NCI-H526 (cell line): ENCODE measurements around the gene TFB2M.
A peak's percentile ranks its signal among the peaks of the same experiment; 100 is the strongest.
"Not testable (repeated sequence)": the region's sequence is repeated elsewhere in the genome, so short reads cannot be mapped to it uniquely, and the experiment has no call there.

Experiments
- DNase-seq, 2 experiments: peaks; one replicate each; lab custom pipeline; 2025; lab: John Stamatoyannopoulos, UW

Gene TFB2M

DNA sequence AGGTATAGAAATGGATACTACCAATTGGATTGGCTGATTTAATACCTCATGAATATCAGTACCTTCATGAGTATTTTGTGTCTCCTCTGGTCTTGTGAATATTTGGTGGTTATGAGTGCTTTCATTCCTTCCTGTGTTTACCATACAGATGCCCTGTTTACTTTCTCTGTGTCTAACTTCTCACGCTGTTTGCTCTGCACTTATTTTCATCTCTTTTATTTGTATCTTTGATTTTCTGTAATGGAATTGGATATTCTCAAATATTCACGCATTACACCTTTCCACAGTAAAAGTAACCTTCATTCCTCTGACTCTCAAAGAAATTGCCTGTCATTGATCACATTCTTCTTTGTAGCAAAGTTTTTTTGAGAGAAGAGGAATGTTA lies 17.0 kb upstream of the TFB2M start:
- no peak for DNase-seq

GRCh38 chr1:246582301-246583055 lies 16.4 kb upstream of the TFB2M start:
- no peak for DNase-seq

DNA sequence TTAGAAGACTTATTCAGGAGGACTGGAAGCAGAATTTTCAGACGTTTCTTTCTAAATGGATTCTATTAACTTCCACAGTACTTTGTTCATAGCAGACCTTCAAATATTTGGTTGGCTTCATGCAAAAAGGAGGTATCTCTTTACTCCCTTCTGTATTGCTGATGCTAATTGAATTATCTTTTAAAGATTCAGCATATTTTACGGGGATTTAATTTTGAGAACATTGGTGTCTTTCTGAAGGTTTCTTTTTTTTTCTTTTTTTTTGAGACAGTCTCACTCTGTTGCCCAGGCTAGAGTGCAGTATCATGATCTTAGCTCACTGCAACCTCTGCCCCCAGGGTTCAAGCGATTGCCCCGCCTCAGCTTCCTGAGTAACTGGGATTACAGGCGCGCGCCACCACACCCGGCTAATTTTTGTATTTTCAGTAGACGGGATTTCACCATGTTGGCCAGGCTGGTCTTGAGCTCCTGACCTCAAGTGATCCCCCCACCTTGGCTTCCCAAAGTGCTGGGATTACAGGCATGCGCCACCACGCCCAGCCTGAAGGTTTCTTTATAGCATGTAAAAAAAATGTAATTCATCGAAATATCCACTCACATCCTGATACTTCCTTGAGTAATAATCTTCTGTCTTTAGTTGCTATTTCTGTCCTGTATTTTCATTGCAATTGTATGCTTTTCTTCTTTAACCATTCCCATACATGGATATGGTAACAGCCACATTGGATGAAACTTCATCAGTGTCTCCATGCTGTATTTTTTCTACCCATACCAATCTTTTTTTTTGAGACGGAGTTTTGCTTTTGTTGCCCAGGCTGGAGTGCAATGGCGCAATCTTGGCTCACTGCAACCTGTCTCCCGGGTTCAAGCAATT lies 14.7 kb upstream of the TFB2M start:
- DNase-seq, result no peak

- DNase-seq, result no peak
Measured at GRCh38 chr1:246579818-246580217, 13.8 kb upstream of the TFB2M start.

DNA sequence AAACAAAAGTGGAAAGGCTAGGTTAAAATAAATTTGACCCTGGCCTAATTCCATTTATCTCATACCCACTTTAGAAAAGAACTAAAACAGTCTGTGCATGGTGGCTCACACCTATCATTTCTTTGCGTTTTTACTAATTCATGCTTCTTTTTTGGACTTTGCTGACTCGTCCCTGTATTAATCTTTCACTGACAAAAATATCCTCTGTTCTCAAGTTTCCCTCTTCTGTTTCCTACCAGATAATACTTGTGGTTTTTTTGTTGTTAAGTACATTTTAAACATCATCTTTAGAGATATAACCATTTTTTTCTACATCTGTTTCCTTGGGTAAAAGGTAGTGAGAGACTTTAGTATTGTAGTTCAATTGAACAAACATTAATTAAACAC lies 11.7 kb upstream of the TFB2M start:
- no peak for DNase-seq

DNA sequence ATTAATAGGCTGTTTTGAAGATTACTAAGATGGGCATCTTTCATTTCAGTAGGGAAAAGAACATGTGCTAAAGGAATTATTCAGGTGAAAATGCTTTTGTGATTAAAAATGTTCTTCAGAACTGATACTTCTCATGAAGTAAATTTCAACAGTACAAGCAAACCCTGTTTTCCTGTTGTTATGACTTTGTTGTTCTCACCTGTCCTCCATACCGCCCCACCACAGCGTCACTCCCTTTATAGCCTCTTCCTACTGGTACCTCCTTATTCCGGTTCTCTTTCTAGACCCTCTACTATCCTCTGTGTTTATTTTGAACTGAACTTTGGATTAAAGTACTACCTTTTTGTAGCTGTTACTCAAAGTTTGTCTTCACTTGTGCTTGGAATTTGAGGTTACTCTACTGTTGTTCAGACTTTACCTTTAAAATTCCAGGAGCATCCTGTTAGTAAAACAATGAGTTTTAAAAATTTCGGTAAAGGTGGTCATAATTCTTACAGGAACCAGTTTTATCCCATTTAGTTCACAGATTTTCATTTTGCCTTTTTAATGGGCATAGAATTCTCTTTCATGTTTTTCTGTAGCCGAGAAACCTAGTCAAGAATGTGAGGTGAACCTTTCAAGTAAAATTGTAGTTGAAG lies 11.1 kb upstream of the TFB2M start:
- DNase-seq, result no peak

DNA sequence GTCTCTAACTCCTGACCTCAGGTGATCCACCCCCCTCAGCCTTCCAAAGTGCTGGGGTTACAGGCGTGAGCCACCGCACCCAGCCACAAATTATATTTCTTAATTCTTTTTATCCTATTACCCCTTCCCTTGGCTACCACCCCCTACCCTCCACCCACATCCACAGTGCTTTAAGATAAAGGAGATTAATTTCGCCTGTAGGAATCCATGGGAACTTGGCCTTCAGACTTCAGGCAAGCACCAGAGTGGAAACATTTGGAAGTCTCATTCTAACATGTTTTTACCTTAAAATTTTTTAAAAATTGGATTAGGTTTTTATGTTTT lies 10.6 kb upstream of the TFB2M start:
- DNase-seq, result no peak

GRCh38 chr1:246573491-246573890 lies 7.4 kb upstream of the TFB2M start:
- no peak for DNase-seq

GRCh38 chr1:246572785-246573184 lies 6.7 kb upstream of the TFB2M start:
- no peak for DNase-seq

GRCh38 chr1:246571953-246572352 lies 5.9 kb upstream of the TFB2M start:
- no peak for DNase-seq

DNA sequence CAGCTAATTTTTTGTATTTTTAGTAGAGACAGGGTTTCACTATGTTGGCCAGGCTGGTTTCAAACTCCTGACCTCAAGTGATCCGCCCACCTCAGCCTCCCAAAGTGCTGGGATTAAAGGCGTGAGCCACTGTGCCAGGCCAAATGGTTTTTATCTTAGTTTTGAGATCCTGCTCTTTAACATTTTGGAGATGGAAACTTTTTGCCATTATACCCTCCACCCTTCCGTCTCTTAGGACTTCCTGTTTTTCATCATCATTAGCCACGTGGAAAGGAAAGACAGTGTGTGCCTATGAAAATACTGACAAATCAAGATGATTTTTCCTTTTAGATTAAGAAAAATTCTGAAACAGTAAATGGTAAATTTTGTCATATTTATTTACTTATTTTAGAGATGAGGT lies 5.2 kb upstream of the TFB2M start:
- DNase-seq, result not testable (repeated sequence)

DNA sequence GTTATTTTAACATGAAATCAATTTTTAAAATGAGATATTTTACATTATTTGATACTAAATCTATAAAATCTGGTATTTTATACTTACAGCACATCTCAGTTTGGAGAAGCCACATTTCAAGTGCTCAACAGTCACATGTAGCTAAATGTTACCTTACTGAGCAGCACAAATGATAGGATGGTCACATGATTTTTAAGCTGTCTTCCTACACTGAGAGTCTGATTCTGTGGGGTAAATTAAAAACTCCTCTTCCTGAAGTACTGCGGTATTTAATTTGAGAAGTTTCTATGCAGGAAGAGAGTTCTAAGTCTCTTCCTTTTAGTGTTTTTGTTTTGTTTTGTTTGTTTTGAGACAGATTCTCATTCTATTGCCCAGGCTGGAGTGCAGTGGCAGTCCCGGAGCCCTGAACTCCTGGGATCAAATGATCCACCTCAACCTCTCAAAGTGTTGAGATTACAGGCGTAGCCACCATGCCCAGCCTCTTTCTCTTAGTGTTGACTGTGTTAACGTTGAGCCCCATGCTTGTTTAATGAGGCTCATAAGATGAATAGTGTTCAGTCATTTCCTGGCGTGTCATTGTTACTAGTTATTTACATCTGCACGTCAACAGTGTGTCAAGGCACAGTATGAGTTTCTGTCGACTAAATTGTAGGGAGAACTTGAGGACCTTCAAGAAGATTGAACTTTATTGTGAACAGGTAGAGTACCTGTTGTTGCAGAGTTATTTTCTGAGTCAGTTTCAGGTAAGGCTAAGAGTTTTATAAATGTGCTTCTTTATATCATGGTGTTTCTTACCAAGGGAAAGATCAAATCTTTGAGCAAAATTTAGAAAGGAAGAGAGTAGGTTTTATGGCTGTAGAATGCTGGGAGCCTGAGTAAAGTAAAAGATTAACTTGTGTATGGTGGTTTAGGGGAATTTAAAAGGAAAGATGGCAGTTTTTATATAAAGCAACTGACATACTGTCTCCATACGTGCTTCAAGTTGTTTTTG lies 3.5 kb upstream of the TFB2M start:
- no peak for DNase-seq

DNA sequence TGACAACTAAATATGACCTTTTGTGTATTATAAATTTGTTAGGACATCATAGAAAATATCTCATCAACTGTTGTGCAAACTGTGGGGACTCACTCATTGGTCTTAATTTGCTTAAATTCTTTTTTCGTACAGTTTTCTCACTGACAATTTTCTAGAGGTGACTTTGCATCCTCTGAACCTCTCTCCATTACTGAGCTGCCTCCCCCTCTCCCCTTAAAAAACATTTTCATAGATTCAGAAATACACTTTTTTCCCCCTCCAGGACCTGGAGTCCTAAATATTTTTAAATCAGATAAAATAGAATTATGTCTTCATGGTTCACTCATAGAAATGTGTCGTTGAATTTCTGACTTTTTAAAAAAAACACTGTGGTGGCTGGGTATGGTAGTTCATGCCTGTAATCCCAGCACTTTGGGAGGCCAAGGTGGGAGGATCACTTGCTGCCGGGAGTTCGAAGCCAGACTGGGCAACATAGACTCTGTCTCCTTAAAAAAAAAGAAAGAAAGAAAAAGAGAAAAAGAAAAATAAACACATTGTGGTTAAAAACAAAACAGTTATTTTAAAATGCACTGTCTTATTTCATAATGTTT lies 1.7 kb upstream of the TFB2M start:
- no peak for DNase-seq

DNA sequence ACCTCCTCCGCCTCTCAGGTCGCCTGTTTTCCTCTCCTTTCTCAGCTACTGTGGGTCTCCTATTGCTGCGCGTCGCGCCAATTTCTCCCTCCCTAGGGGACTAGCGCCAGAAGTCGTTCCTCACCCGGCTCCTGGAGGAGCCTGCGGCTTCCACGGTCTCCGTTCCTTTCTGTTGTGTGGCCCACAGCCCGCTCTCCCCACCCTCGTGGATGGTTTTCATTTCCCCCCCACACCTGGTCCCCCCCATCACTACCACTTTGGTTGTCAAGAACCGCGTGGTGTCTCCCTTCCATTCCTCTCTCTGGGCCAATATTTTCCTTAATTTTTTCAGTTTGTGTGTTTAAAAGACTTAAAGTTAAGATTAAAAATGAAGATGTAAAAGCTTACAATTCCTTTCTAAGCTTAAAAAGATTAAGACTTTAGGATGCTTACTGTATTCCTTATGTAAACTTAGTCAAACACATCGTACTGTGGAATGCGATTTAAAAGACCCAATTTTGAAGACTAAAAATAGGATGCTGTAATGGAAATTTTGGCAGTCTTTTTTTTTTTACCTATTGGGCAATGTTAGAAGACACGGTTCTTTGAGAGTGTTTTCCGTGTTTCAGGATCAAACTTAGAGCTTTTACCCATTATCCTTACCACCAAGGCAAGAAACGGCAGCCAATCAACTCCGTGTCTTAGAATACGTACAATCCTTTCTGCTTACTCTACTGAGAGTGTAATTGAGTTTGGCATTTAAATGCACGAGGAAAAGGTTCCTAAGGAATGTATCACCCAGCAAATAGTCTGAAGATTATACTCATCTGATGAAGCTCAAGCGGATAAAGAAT lies 968 bp upstream of the TFB2M start:
- peak in 1 of 2 experiments; percentile 58 for DNase-seq

GRCh38 chr1:246565751-246566127 lies 322 bp downstream of the TFB2M start:
- DNase-seq, result peak; percentile 48

DNA sequence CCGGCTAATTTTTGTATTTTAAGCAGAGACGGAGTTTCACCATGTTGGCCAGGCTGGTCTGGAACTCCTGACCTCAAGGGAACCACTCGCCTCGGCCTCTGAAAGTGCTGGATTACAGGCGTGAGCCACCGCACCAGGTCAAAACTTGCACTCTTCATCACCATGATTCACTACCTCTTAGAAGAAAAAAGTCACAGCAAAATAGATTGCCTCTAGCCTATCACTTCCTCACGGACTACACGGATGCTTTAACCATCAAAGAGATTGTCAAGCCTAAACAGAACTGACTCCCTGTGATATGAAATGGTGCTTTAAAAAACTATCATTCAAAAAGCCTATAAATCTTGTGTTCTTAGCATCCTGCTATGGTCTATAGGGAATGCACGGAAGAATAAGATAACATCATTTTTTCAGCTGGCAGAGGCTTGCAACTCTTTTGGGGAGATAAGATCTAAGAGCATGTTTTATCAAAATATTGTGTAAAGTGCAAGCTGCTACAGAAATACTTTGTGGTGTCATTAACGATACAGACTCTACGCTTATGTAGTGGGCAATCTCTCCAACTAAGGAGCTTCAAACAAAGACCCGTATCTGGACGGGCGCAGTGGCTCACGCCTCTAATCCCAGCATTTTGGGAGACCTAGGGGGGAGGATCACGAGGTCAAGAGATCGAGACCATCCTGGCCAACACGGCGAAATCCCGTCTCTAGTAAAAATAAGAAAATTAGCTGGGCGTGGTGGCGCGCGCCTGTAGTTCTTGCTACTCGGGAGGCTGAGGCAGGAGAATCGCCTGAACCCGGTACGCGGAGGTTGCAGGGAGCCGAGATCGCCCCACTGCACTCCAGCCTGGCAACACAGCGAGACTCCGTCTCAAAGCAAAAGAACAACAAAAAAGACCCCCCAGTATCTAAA lies 966 bp downstream of the TFB2M start:
- no peak for DNase-seq

DNA sequence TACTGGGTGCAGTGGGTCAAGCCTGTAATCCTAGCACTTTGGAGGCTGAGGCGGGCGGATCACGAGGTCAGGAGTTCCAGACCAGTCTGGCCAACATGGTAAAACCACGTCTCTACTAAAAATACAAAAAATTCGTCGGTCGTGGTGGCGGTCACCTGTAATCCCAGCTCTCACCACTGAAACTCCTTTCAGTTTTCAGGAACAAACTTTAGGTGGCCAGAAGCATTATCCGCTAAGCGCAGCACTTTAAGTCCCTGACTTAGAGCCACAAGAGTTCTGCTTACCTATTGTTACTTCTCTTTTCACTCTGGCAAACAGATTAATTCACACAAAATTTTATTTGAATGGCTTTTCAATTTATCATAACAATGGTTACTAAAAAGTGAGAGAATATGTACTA lies 5.2 kb downstream of the TFB2M start:
- not testable (repeated sequence) for DNase-seq

- no peak for DNase-seq
Measured at GRCh38 chr1:246559310-246559709, 6.8 kb downstream of the TFB2M start.

- no peak for DNase-seq
Measured at GRCh38 chr1:246558041-246558440, 8.0 kb downstream of the TFB2M start.
